Putamen (tissue), 1 donor: ENCODE data around the gene GTSE1.

ENCODE experiments used
- DNase-seq: peaks from one replicate; pipeline ENCODE4 v3.0.0-alpha.2; 2016; ENCODE audit warnings: low spot score

GTSE1 gene

GRCh38 chr22:46351767-46352166 is 55.1 kb downstream of the GTSE1 start:
- no peak for DNase-seq

GRCh38 chr22:46352276-46352675 is 55.6 kb downstream of the GTSE1 start:
- DNase-seq: no peak

- peak; percentile 69 for DNase-seq
These were observed 56.2 kb downstream of the GTSE1 start for GRCh38 chr22:46352691-46353386.

- DNase-seq: no peak
These were observed 56.9 kb downstream of the GTSE1 start for GRCh38 chr22:46353483-46354105.

GRCh38 chr22:46354176-46354992 is 57.7 kb downstream of the GTSE1 start:
- no peak for DNase-seq

GRCh38 chr22:46354993-46355305 is 58.3 kb downstream of the GTSE1 start:
- no peak for DNase-seq

- peak; percentile 28 for DNase-seq
These were observed 58.8 kb downstream of the GTSE1 start for GRCh38 chr22:46355369-46355995.

- DNase-seq: no peak
These were observed 59.4 kb downstream of the GTSE1 start for GRCh38 chr22:46355996-46356471.

- DNase-seq: no peak
These were observed 60.1 kb downstream of the GTSE1 start for GRCh38 chr22:46356496-46357480.

GRCh38 chr22:46357711-46358520 is 61.2 kb downstream of the GTSE1 start:
- DNase-seq: no peak

GRCh38 chr22:46358766-46359165 is 62.1 kb downstream of the GTSE1 start:
- DNase-seq: no peak

- no peak for DNase-seq
These were observed 62.7 kb downstream of the GTSE1 start for GRCh38 chr22:46359362-46359761.

- DNase-seq: no peak
These were observed 63.4 kb downstream of the GTSE1 start for GRCh38 chr22:46360097-46360496.

- no peak for DNase-seq
These were observed 64.2 kb downstream of the GTSE1 start for GRCh38 chr22:46360891-46361290.

GRCh38 chr22:46361826-46362202 is 65.1 kb downstream of the GTSE1 start:
- DNase-seq: no peak

- no peak for DNase-seq
These were observed 65.7 kb downstream of the GTSE1 start for GRCh38 chr22:46362203-46362933.

GRCh38 chr22:46362934-46363515 is 66.4 kb downstream of the GTSE1 start:
- DNase-seq: no peak

GRCh38 chr22:46363611-46364321 is 67.1 kb downstream of the GTSE1 start:
- no peak for DNase-seq
